Psoas muscle (tissue), 8 donors: ENCODE data around the gene CDCA8. TPM values are rescaled to one million over a fixed set of nuclear protein-coding genes. Genes with fewer than 3 reads are reported as not detected.

ENCODE experiments used
- ATAC-seq, 4 donors: fragments of 200-7000 bp; cut with Tn5 transposase; one replicate each; pipeline ENCODE4 v1.9.1; 2020; ENCODE audit warnings: moderate library complexity in 3 of 4, mild to moderate bottlenecking in 2 of 4
- DNase-seq, 2 donors: peaks; one replicate each; pipeline ENCODE4 v3.0.0-alpha.2; 2020
- H3K27ac ChIP-seq: fragments of 200-600 bp; one replicate; pipeline ENCODE4 v1.8.0; 2022
- H3K27me3 ChIP-seq, 3 donors: fragments of 200-600 bp in 1 of 3; one replicate each; pipeline versions ENCODE4 v1.6.1 to v1.8.0; 2013 to 2022; ENCODE audit warnings: low read length in 2 of 3, mild to moderate bottlenecking in 2 of 3, moderate library complexity in 1 of 3; ENCODE audit not compliant: insufficient read depth in 3 of 3
- H3K36me3 ChIP-seq, 2 donors: fragments of 200-600 bp in 1 of 2; one replicate each; pipeline versions ENCODE4 v1.6.1 to v1.8.0; 2013 to 2022; ENCODE audit warnings: low read depth in 1 of 2, mild to moderate bottlenecking in 1 of 2, moderate library complexity in 1 of 2; ENCODE audit not compliant: insufficient read depth in 1 of 2
- H3K4me1 ChIP-seq: fragments of 200-600 bp; one replicate; pipeline ENCODE4 v1.8.0; 2022
- H3K4me3 ChIP-seq: fragments of 200-600 bp; one replicate; pipeline ENCODE4 v1.8.0; 2022; ENCODE audit warnings: mild to moderate bottlenecking
- H3K9me3 ChIP-seq: fragments of 200-600 bp; one replicate; pipeline ENCODE4 v1.8.0; 2022
- WGBS, 3 donors: extraction: QIAGEN DNeasy Blood & Tissue Kit; methylation state at CpG; one replicate each; pipeline versions ENCODE4 v1.1.6 to v1.1.7; 2013; 5-methylcytosine and 5-hydroxymethylcytosine counted together
- intact Hi-C, 2 donors: fragments of 100-400 bp; cut with DNase I; formaldehyde crosslinking; loops; one replicate each; pipeline versions ENCODE4 v1.11.0 to v1.14.2; 2022
- polyA plus RNA-seq, 3 donors: library from polyadenylated mRNA; stranded (reverse); fragments of 200-250 nt; gene quantifications; one replicate each; pipeline ENCODE4 v1.2.3, GENCODE V29; 2013
- total RNA-seq, 4 donors: library from RNA; stranded (reverse); fragmentation: NEBNext Ultra II Directional in 2 of 4; extraction: Animal tissue kit (Norgen Biotek cat#: 25700) in 2 of 4; gene quantifications; one replicate each; pipeline versions ENCODE4 v1.2.1 to v1.2.4, GENCODE V29; 2021 to 2023
- TF ChIP-seq, protein P1 (sequence below): fragments of 200-600 bp; IDR thresholded peaks from one replicate; pipeline ENCODE4 v1.8.0; 2022; ENCODE audit warnings: antibody characterized with exemption
- donor health status: healthy with polysubstance abuse.
- donor health status: DM: no; HTN: no; CAD: no; lungs with moderate emphysema.
- donor health status: Bipolar disorder and iron deficiency.
- donor health status: healthy.
- donor health status: DM: yes; HTN: yes; CAD: no.
- donor health status: DM: no; HTN: no; CAD: no.
- donor health status: DM: no; HTN: no; CAD: no.
- donor health status: DM: yes; HTN: yes; CAD: no.

CDCA8 gene
- total and polyA plus RNA-seq, 7 donors: 0.10 to 0.78 (median 0.23) TPM

DNA sequence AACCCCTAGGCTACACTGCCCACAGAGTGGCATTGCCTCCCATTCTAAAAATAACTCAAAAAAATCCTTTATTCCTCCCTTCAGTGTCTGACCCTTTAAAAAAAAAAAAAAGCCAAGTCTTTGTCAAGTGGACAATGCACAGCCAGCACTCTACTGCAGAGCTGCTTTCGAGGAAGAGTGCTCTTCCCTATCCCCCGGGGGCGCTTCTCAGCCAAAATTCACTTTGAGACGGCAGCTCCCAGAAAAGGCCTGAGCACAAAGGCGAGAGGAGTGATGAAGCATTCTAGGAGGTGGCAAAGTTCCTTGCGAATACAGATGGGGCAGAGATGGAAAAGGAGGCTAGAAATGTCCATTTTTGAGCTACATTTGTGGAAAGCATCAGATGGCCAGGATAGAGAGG is 49.3 kb downstream of the CDCA8 start:
- ATAC-seq (no peak), DNase-seq (no peak)
- intact Hi-C loops: no loop called here
- H3K4me1 ChIP-seq: no peaks in the 10 kb centered on the region
- H3K4me3 ChIP-seq: no peak overlapping the region
- no peak overlapping the region for H3K27ac ChIP-seq
- TF ChIP-seq, protein P1, sequence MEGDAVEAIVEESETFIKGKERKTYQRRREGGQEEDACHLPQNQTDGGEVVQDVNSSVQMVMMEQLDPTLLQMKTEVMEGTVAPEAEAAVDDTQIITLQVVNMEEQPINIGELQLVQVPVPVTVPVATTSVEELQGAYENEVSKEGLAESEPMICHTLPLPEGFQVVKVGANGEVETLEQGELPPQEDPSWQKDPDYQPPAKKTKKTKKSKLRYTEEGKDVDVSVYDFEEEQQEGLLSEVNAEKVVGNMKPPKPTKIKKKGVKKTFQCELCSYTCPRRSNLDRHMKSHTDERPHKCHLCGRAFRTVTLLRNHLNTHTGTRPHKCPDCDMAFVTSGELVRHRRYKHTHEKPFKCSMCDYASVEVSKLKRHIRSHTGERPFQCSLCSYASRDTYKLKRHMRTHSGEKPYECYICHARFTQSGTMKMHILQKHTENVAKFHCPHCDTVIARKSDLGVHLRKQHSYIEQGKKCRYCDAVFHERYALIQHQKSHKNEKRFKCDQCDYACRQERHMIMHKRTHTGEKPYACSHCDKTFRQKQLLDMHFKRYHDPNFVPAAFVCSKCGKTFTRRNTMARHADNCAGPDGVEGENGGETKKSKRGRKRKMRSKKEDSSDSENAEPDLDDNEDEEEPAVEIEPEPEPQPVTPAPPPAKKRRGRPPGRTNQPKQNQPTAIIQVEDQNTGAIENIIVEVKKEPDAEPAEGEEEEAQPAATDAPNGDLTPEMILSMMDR: no peak
- peaks cover 0 to 6% (median 0%) of the 10 kb centered on the region in 3 donors for H3K27me3 ChIP-seq
- 30 to 36% (median 30%) methylated on average over 6 of the region's 6 CpGs for WGBS, 3 donors
- H3K9me3 ChIP-seq: peaks cover 1% of the 10 kb centered on the region
- no peaks in the 10 kb centered on the region for H3K36me3 ChIP-seq

DNA sequence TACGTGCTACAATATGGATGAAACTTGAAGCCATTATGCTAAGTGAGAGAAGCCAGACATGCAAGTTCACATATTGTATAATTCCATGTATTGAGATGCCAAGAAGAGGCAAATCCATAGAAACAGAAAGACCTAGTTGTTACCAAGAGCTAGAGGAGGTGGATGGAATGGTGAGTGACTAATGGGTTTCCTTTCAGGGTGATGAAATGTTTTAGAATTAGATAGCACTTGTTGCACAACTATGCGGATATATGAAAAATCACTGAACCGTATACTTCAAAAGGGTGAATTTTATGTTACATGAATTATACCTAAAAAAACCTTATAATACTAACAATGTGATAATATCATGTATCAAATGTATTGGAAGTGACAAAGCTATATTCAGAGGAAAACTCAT is 54.5 kb downstream of the CDCA8 start:
- Histone ChIP-seq H3K4me3 (no peak overlapping the region), H3K27me3 (peaks cover 0 to 26% (median 3%) of the 10 kb centered on the region in 3 donors), H3K9me3 (peaks cover 7% of the 10 kb centered on the region), H3K36me3 (no peaks in the 10 kb centered on the region), H3K27ac (no peak overlapping the region), H3K4me1 (no peaks in the 10 kb centered on the region)
- 85 to 89% (median 87%) methylated on average over 3 of the region's 3 CpGs for WGBS, 3 donors
- DNase-seq (no peak), ATAC-seq (no peak)
- intact Hi-C loops: no loop called here
- TF ChIP-seq, protein P1: no peak

DNA sequence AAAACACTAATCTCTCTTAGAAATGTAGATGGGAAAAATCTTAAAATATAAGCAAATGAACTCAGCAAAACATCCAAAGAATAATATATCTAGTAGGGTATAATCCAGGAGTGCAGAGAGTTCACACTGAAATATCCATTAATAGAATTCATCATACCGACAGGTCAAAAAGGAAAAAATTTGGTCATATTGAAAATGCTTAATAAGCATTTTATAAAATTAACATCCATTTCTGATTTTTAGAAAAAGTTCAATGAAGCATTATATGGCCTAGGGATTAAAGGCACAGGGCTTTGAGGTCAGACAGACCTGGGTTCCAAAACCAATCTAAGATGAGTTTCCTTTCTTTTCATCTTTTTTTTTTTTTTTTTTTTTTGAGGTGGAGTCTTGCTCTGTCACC is 56.2 kb downstream of the CDCA8 start:
- TF ChIP-seq, protein P1: no peak
- DNase-seq (no peak), ATAC-seq (no peak)
- H3K4me1 ChIP-seq: no peaks in the 10 kb centered on the region
- H3K9me3 ChIP-seq: peaks cover 7% of the 10 kb centered on the region
- intact Hi-C loops: no loop called here
- H3K27ac ChIP-seq: no peak overlapping the region
- no peaks in the 10 kb centered on the region for H3K36me3 ChIP-seq
- peaks cover 0 to 42% (median 11%) of the 10 kb centered on the region in 3 donors for H3K27me3 ChIP-seq
- 90 to 92% (median 91%) methylated on average over 1 of the region's 1 CpG for WGBS, 3 donors
- no peak overlapping the region for H3K4me3 ChIP-seq

DNA sequence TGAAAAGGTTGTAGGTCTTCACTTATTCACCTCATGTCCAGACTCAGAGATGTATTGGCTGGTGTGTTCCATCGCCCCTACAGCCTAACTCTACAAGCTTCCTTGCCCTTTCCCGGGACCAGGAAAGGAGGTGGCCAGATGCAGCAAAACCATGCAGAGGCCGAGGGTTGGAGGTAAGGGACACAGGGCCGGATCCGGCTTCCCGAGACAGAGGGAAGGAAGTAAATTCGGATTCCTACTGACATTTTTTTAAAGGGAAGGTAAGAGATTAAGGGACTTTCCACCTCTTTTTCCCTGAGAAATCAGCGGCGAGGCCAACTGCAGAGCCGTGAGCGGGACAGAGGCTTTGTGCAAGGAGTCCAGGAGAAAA is 59.9 kb downstream of the CDCA8 start:
- Histone ChIP-seq H3K36me3 (no peaks in the 10 kb centered on the region), H3K4me1 (no peaks in the 10 kb centered on the region), H3K9me3 (peaks cover under 1% of the 10 kb centered on the region), H3K4me3 (peak overlapping the region; percentile 25), H3K27ac (no peak overlapping the region), H3K27me3 (peaks cover 0 to 68% (median 27%) of the 10 kb centered on the region in 3 donors)
- ATAC-seq: no peak
- DNase-seq: no peak
- 22 to 26% (median 23%) methylated on average over 11 of the region's 11 CpGs for WGBS, 3 donors
- intact Hi-C loops: no loop called here
- TF ChIP-seq, protein P1: no peak
